GM18508 (cell line): Measurements from ENCODE around the gene ELF4.

ENCODE experiments used
- ATAC-seq: cut with Tn5 transposase; IDR thresholded peaks from one replicate; pipeline ENCODE4 v1.9.1; 2021; ENCODE audit warnings: moderate number of reproducible peaks; ENCODE audit not compliant: insufficient read depth, unreplicated experiment

Gene ELF4

DNA sequence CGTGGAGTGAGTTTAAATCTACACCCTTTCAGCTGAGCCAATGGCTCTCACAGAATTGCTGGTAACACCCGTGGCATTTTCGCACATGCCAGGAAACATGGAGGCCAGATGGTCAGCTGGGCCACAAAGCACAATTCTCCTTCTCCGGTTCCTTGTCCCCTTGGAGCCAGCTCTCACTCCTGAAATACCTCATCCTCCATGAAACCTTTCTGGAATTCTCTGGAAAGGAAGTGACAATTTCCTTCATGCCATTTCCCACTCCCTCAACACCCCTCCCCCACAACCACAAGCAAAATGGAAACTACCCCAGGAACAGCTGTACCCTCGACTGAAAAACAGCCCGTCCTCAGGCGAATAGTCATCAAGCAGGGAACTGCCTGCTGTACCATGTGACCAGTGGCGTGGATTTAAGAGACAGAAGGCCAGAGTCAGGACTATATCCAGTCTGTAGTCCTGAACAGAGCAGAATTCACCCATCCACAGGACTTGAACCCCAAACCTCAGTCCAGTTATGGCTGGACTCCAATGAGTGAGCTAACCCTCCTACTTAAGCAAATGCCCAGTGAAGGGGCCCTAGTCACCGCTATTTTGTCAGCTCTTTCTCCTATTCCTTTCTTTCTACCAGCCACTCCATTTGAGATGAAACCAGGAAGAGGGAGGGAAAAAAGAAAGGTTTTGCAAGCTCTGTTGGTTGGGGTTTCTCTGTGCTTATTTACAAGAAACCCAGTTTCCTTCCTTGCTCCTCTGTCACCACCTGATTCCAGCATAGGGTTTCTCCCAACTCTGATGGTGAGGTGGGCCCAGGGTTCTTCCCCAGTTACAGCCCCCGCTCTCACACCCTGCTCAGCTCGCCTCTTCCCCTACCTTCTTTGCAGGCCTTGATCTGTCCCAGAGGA lies 24.5 kb downstream of the ELF4 start:
- ATAC-seq: no peak

DNA sequence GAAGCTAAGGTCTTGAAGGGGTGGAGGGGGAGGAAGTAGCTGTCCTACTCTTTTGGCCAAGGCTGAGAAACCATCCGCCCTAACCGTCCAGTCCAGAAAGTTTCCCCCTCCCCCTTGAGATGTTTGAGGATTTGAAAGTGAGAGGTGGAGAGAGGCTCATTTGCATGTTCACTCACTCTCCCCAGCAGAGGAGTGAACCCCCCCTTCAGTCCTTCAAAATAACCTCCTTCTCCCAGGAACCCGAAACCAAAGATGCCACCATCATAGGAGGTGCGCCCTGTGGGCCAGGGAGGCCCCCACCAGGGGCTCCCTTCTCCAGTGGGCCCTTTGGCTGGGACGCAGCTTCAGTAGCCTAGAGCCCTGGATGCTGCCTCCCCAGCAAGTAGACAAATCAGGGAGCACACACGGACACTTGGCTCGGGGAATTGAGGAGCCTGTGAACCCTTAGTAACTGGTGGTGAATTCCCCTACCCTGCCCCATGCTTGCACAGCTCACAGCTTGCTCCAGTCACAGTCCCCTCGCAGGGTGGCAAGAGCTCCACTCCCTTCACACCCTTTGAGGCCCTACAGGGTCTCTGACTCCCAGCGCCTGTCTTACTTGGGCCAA lies 25.6 kb downstream of the ELF4 start:
- ATAC-seq: no peak

DNA sequence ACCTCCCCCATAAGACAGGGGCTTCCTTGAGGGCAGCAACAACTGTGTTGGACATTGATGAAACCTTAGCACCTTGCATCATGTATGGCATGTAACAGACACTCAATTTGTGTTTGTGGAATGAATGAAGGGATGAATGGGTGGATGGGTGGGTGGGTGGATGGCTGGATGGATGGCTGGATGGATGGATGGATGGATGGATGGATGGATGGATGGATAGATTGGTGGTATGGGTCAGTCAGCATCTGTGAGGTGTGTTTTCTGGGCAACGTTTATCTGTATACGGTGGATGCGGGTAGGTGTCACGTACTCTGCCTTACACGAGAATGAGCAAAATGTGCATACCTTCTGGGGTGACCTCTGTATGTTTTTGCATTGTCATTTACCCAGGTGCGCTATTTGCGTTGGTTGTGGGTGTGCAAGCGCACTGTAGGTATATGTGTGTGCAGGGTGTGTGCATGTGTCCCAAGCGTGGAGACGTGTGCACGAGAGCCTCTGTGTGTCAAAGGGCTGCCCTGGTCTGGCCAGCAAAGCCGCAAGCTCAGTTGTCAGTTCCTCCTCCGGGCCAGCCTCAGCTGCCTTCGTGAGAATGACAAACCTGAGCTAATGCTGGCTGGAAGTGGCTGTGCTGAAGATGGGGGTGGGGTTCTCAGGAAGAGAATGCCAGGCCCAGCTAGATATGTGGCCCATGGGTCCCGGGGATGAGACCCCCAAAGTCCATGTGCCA lies 26.5 kb downstream of the ELF4 start:
- no peak for ATAC-seq

- ATAC-seq: no peak
Measured at GRCh38 chrX:130083107-130083490, 27.2 kb downstream of the ELF4 start.

- ATAC-seq: peak; percentile 57
Measured at GRCh38 chrX:130082244-130083106, 27.8 kb downstream of the ELF4 start.

- ATAC-seq: no peak
Measured at GRCh38 chrX:130081421-130082045, 28.8 kb downstream of the ELF4 start.

DNA sequence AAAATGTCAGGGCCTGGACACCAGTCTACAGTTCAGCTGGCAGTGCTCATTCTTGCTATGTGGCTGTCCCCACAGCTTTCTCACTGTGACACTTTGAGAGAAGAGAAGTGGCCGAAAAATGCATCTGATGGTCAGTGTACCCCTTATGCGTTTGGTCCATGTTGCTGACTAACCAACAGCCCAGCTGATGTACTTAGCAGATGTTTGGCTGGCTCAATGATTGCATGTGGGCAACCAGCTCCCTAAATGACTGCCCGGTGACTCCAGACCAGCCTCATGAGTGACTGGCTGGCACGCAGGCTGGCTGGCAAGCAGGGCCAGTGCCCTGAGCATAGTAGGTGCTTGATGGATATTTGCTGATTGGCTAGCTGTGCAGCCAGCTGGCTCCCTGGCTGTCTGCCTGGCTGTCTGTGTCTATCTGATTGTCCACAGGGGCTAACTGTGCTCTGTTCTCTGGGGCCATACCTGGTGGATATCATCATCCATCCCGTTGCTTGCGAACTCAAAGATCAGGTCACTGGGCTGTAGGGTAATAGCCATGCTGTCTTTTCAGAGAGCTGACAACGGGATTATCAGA lies 29.4 kb downstream of the ELF4 start:
- ATAC-seq: no peak

DNA sequence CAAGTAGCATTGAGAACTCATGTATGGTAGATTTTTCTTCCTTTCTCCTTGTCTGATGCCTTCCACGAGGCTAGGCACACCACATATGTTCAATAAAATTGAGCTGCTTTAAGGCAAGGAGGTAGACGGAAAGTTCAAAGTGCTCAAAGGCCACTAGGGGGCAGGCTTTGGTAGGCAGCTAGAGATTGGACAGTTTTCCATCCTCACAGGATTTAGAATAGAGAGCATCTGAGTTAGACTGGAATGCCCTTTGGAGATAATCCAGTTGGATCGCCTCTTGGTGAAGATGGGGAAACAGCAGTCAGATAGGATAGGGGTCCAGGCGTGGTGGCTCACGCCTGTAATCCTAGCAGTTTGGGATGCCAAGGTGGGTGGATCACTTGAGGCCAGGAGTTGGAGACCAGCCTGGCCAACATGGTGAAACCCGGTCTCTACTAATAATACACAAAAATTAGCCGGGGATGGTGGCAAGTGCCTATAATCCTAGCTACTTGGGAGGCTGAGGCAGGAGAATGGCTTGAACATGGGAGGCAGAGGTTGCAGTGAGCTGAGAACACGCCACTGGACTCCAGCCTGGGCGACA lies 30.4 kb downstream of the ELF4 start:
- ATAC-seq: no peak

- ATAC-seq: no peak
Measured at GRCh38 chrX:130075777-130076176, 34.5 kb downstream of the ELF4 start.

DNA sequence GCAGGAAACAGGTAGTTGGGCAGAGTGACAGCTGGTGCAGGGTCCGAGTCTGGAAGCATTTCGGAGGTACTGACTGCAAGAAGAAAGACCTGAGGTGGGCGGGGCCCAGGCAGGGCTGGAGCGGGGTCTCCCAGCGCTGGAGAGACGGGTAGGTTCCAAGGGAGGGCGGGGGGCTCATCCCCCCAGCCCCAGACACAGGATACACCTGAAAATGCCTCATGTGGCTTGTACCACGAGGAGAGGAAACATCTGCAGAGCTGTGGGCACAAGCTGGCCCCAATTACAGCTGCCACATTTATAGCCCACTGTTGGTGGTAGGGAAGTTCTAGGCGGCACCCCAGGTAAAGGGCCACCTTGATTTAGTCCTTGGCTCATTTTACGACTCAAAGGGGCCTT lies 38.0 kb downstream of the ELF4 start:
- ATAC-seq: no peak

DNA sequence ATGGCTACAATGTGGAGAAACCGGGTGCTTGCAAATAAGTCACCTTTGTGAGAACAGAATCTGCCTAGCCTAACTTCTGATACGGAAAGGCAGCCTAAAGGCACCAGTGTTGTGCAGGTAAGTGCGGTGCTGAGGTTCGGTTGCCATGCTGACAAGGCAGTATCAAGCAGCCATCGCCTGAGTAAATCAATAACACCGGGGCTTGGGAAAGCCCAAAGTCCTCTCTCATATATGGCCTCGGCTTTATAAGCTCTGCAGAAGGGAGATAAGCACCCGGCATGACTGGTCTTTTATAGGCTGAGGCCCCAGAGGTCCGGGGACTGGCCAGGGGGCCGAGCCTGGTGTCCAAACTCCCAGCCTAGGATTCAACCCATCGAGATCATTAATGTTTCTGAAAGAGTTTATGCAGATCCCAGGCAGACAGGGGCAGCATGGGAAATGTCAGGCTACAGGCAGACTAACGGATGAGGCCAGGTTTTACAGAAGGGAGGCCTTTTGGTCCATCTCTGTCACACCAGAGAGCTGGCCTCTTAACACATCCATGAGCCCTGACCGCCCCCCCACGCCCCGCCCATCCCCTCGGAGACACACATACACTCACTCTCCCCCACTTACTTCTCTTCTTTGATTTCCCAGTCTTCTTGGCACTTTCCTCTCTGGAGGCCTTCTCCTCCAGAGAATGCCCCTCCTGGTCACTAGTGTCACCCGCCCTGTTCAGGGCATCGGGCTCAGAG lies 38.5 kb downstream of the ELF4 start:
- no peak for ATAC-seq

DNA sequence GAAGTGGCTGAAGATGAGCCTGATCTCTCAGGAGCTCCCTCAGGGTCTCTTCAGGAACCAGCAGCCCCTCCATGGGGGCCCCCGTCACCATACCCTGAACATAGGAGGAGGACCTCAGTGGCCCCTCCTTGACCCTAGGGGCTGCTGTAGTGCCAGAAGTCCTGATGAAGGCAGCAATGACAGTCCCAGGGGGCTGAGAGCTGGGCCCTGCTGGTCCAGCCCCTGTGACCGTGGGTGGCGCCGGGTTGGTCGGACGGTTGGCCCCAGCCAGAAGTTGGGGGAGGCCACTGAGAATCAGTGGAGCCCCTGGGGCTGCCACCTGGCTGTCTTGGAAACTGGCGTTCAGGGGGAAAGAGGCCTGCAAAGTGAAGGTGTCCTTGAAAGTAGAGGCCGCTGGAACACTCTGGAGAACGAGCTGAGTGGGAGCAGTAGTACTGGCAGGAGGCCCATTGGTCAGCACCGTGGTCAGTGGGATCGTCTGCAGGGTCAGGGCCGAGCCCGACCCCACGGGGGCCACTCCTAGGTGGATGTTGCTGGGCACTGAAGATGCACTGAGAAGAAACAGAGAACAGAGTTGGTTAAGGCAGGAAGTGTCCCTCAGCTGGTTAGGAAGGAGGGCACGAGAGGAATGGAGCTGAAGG lies 43.2 kb downstream of the ELF4 start:
- no peak for ATAC-seq

DNA sequence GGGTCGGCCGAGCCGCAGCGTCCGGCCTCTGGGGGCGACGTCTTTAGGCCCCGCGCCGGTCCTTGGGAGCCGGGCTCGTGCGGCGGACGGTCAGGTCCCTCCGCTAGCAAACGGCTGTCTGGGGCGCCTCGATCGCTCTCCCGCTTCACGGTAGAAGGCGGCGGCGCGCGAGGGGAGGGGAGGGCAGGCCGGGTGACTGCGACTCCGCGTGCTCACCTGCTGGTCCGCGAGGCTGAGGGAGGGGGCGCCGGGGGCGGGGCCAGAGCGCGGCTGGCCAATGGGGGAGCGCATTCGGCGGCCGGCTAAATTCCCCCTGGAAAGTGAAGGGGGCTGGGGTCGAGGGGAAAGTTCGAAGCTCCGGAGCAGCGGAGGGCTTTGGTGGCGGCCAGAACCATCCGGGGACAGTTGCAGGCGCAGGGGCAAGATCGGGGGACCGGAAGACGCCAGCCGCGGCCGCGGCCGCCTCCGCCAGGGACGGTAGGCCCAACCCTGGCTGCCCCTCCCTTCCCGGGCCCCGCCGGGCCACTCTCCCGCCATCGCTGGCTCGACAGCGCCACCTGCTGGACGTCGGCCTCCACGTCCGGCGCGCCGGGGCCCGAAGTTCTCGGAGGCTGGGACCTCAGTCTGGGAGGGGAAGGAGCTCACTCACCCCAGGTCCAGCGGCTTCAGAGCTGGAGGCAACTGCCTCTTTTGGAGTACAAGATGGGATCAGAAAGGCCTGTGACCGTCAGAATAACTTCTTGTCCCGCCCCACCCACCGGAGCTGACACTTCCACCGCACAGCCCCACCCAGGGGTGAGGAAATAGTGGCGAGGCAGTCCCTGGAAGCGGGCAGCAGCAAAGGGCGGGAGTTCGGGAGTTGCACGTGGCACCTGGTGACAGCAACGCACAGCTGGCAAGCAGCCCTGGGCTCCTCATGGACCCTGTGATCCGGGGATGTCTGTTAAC lies 49.9 kb downstream of the ELF4 start:
- peak; percentile 61 for ATAC-seq

- no peak for ATAC-seq
Measured at GRCh38 chrX:130058652-130059051, 51.6 kb downstream of the ELF4 start.

- ATAC-seq: no peak
Measured at GRCh38 chrX:130057209-130057608, 53.1 kb downstream of the ELF4 start.

- ATAC-seq: no peak
Measured at GRCh38 chrX:130055899-130056298, 54.4 kb downstream of the ELF4 start.

DNA sequence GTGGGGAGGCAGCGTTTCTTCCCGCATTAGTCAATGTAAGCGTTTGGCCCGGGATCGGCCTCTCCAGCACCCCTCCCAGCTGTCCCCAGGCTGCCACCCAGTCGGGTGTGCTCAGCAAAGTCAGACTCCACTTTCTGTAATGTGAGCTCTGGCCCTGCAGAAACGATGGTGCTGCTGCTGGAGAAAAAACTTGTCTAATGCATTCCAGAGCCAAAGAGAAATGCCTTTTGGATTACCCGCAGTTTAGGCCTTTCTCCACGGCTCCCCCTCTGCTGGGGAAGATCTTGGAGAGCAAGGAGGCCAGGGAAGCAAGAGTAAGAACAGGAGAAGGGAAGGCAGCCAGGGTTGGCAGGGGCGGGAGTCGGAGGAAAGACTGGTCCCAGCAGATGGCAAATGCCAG lies 55.2 kb downstream of the ELF4 start:
- no peak for ATAC-seq
